Measurements from ENCODE around the gene TGM1. TPM values are rescaled to one million over a fixed set of nuclear protein-coding genes. Genes with fewer than 3 reads are reported as not detected.
A peak's percentile ranks its signal among the peaks of the same experiment; 100 is the strongest.

The TGM1 gene
- total and polyA plus RNA-seq, 3 experiments from 2014 or later = 3.2 to 3.7 TPM; not detected in 1

DNA sequence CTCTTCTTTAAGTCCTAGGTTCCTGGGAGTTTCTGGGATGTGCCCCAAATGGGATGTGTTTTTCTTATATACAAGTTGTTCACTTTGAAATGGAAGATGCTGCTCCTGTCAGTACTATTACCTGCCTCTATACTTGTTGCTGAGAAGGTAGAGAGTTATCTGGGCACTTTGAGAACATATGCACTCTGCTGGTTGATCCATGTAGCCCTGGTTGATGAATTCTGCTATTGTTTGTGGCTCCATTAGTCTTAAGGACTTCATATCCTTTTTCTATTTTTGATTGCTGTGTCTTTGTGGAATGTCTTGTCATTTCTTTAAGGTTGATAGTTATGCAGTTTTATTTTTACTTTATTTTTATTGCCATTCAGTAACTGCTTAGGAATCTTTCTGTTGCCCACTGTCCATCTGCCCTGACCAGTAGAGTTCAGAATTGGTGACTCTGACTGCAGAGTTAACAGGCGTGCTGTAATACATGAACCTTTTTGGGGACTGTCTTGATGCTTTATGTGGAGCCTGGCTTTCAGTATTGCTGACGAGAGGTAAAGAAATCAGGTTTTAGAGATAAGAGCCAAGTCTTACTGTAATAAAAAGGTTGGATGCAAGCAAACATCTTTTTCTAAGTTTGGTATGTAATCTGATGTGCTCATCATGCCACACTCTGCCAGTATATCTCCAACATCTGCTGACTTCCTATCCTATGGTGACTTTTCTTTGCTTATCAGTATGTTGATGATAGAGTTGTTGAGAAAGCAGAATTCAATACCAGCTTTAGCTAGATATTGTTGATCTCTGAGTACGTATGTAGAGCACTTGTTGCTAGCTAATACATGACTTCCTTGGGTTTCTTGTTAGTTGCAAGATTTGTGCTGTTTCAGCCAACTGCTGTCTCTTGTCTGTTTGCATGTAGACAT, 28.6 kb downstream of the TGM1 start:
- Mint-ChIP-seq H3K4me3 (peak overlapping the region in 6 of 7 donors; percentile 32 to 99 (median 72)), H3K27ac (peak overlapping the region; percentile 40 to 99 (median 76)), H3K9me3 (no peaks in the 10 kb centered on the region), H3K4me1 (peaks cover 61 to 80% (median 78%) of the 10 kb centered on the region in 3 donors), H3K36me3 (peaks cover 0 to 70% (median 21%) of the 10 kb centered on the region in 3 donors), H3K27me3 (no peaks in the 10 kb centered on the region)
- DNase-seq = no peak
- H3K4me1 ChIP-seq (ENCODE audit: insufficient read depth, low read length) = peaks cover 50% of the 10 kb centered on the region
- no peaks in the 10 kb centered on the region for H3K27me3 ChIP-seq (ENCODE audit: insufficient read depth, low read length, poor library complexity, severe bottlenecking)
- ChIA-PET CTCF (interaction anchor here (0.8 to 3.2 kb wide), 8 partner anchors 8 to 197 kb away, joined by 3 to 16 read pairs (median 4); partner anchors contain the start of genes CIDEB, TINF2 and TM9SF1), POLR2A (interaction anchor here (2.3 kb wide), 1 partner anchor 8 kb away, joined by 30 read pairs; the partner anchor contains the start of gene TINF2)
- no peaks in the 10 kb centered on the region for H3K9me3 ChIP-seq (ENCODE audit: low read length)
- peaks cover 53% of the 10 kb centered on the region for H3K36me3 ChIP-seq (ENCODE audit: insufficient read depth, low read length)
- no peak overlapping the region for H3K27ac ChIP-seq (ENCODE audit: low read depth, low read length)
- no peak overlapping the region for H3K4me3 ChIP-seq (ENCODE audit: low read length)

DNA sequence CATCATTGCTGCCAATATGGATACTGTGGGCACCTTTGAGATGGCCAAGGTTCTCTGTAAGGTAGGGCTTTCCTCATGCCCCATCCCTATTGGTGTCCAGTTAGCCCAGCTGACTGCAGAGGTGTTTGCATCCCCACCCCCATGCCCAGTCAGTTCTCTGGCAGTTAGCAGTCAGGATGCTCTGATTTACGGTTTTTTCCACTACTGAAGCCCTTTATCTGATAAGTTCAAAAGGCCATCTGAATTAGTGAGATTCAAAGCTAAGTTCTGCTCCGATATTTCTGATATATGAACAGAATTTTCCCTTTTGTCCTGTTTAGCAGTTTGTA, 29.5 kb downstream of the TGM1 start:
- Mint-ChIP-seq H3K36me3 (peaks cover 0 to 66% (median 21%) of the 10 kb centered on the region in 3 donors), H3K27me3 (no peaks in the 10 kb centered on the region), H3K27ac (peak overlapping the region; percentile 95 to 99 (median 98)), H3K9me3 (no peaks in the 10 kb centered on the region), H3K4me1 (peaks cover 55 to 76% (median 75%) of the 10 kb centered on the region in 3 donors), H3K4me3 (peak overlapping the region; percentile 95 to 99 (median 98))
- no peak for DNase-seq
- peak overlapping the region; percentile 92 for H3K4me3 ChIP-seq (ENCODE audit: low read length)
- no peaks in the 10 kb centered on the region for H3K9me3 ChIP-seq (ENCODE audit: low read length)
- peaks cover 41% of the 10 kb centered on the region for H3K4me1 ChIP-seq (ENCODE audit: insufficient read depth, low read length)
- no peaks in the 10 kb centered on the region for H3K27me3 ChIP-seq (ENCODE audit: insufficient read depth, low read length, poor library complexity, severe bottlenecking)
- CTCF ChIA-PET = interaction anchor here (0.6 to 3.2 kb wide), 4 partner anchors 9 to 123 kb away, joined by 3 to 16 read pairs (median 4); partner anchors contain the start of genes MDP1, TINF2 and TM9SF1
- H3K36me3 ChIP-seq (ENCODE audit: insufficient read depth, low read length) = peaks cover 44% of the 10 kb centered on the region
- peak overlapping the region; percentile 79 for H3K27ac ChIP-seq (ENCODE audit: low read depth, low read length)
- POLR2A ChIA-PET = interaction anchor here (2.3 kb wide), 1 partner anchor 9 kb away, joined by 30 read pairs; the partner anchor contains the start of gene TINF2

DNA sequence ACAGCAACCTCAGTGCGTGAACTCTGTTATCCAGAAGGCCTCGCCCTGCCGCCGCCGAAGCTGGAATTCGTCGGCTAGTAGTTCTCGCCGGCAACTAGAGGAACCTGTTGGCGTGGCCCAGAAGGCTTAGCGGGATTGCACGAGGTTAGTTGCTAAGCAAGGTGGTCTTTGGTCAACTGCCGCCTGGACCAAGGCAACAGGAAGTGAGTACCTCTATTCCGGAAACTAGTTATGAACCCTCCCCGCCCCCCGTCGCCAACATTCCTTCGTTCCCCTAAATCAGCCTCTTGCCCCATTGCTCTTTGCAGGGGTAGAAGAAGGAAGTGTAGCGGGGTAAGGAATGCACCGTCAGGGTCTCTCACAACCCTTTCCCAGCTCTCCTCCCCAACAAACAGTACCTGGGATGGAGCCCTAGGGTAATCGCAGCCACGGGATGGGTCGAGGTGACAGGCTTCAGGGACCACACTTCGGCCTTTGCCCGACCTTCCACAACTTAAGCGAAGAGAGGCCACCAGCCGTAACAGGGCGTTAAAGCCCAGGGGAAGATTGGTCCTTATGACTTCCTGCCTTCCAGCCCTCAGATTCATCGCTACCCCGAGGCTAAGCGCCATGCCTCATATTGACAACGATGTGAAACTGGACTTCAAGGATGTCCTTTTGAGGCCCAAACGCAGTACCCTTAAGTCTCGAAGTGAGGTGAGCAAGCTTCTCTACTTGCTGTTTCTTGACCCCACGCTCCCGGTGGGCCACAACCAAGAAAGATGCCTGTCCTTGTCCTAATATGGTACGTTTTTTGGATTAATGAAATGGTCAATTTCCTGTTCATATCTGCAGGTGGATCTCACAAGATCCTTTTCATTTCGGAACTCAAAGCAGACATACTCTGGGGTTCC, 30.1 kb downstream of the TGM1 start, which contains the start of gene GMPR2:
TSS of gene GMPR2 (plus strand) at position 285 of the 893 bp plus-strand sequence. CDS start at position 610, 325 bp downstream.
- Mint-ChIP-seq H3K4me1 (peaks cover 49 to 70% (median 68%) of the 10 kb centered on the region in 3 donors), H3K4me3 (peak within 1 kb of the TSS; percentile 95 to 99 (median 98)), H3K27ac (peak within 1 kb of the TSS; percentile 95 to 99 (median 98)), H3K27me3 (no peaks in the 10 kb centered on the region), H3K36me3 (peaks cover 0 to 63% (median 18%) of the 10 kb centered on the region in 3 donors), H3K9me3 (no peaks in the 10 kb centered on the region)
- Histone ChIP-seq H3K36me3 (ENCODE audit: insufficient read depth, low read length) (peaks cover 38% of the 10 kb centered on the region), H3K4me3 (ENCODE audit: low read length) (peak within 1 kb of the TSS; percentile 92), H3K4me1 (ENCODE audit: insufficient read depth, low read length) (peaks cover 38% of the 10 kb centered on the region), H3K27me3 (ENCODE audit: insufficient read depth, low read length, poor library complexity, severe bottlenecking) (no peaks in the 10 kb centered on the region), H3K9me3 (ENCODE audit: low read length) (no peaks in the 10 kb centered on the region), H3K27ac (ENCODE audit: low read depth, low read length) (peak within 1 kb of the TSS; percentile 79)
- POLR2A ChIA-PET = interaction anchor here (2.3 kb wide), 1 partner anchor 9 kb away, joined by 30 read pairs; the partner anchor contains the start of gene TINF2
- DNase-seq = no peak
- CTCF ChIA-PET = interaction anchor here (0.6 to 3.2 kb wide), 4 partner anchors 9 to 123 kb away, joined by 3 to 16 read pairs (median 4); partner anchors contain the start of genes MDP1, TINF2 and TM9SF1

DNA sequence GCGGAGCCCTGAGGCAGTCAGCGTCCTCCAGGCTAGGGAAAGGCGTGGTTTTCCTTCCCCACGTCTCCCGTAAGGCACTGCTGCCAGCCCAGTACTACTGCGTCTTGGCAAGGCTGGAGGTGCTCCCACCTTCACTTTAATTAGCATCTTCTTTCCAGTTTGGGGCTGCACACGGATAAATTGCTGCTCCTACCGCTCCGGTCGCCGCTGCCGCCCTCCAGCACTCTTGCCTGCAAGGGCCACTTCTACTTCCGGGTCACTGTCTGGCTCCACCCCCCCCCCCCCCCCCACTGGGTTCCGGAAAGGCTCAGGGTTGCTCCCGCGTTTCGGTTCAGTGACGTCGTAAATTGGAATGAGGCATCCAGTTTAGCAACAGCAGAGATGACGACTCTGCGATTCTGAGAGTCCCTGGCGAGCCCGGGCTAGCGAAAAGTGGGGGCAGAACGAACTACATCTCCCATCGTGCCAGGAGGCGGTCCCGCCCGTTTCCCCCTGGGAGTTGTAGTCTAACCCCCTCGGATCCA, 30.8 kb downstream of the TGM1 start, which contains the start of gene NEDD8:
TSS of gene NEDD8 (minus strand) at position 247 of the 524 bp plus-strand sequence. CDS start at position 147, 100 bp downstream.
- CTCF ChIA-PET = interaction anchor here (1.6 to 3.2 kb wide), 2 partner anchors 10 to 17 kb away, joined by 6 to 16 read pairs; partner anchors contain the start of genes MDP1 and TINF2
- H3K9me3 ChIP-seq (ENCODE audit: low read length) = no peaks in the 10 kb centered on the region
- H3K36me3 ChIP-seq (ENCODE audit: insufficient read depth, low read length) = peaks cover 34% of the 10 kb centered on the region
- Mint-ChIP-seq H3K4me1 (peaks cover 45 to 67% (median 66%) of the 10 kb centered on the region in 3 donors), H3K4me3 (peak within 1 kb of the TSS; percentile 95 to 99 (median 98)), H3K36me3 (peaks cover 0 to 61% (median 11%) of the 10 kb centered on the region in 3 donors), H3K27me3 (no peaks in the 10 kb centered on the region), H3K27ac (peak within 1 kb of the TSS; percentile 95 to 99 (median 98)), H3K9me3 (no peaks in the 10 kb centered on the region)
- peak within 1 kb of the TSS; percentile 92 for H3K4me3 ChIP-seq (ENCODE audit: low read length)
- peak; percentile 74 to 93 (median 84) for DNase-seq
- peak within 1 kb of the TSS; percentile 79 for H3K27ac ChIP-seq (ENCODE audit: low read depth, low read length)
- H3K4me1 ChIP-seq (ENCODE audit: insufficient read depth, low read length) = peaks cover 38% of the 10 kb centered on the region
- POLR2A ChIA-PET = interaction anchor here (2.3 kb wide), 1 partner anchor 10 kb away, joined by 30 read pairs; the partner anchor contains the start of gene TINF2
- no peaks in the 10 kb centered on the region for H3K27me3 ChIP-seq (ENCODE audit: insufficient read depth, low read length, poor library complexity, severe bottlenecking)

DNA sequence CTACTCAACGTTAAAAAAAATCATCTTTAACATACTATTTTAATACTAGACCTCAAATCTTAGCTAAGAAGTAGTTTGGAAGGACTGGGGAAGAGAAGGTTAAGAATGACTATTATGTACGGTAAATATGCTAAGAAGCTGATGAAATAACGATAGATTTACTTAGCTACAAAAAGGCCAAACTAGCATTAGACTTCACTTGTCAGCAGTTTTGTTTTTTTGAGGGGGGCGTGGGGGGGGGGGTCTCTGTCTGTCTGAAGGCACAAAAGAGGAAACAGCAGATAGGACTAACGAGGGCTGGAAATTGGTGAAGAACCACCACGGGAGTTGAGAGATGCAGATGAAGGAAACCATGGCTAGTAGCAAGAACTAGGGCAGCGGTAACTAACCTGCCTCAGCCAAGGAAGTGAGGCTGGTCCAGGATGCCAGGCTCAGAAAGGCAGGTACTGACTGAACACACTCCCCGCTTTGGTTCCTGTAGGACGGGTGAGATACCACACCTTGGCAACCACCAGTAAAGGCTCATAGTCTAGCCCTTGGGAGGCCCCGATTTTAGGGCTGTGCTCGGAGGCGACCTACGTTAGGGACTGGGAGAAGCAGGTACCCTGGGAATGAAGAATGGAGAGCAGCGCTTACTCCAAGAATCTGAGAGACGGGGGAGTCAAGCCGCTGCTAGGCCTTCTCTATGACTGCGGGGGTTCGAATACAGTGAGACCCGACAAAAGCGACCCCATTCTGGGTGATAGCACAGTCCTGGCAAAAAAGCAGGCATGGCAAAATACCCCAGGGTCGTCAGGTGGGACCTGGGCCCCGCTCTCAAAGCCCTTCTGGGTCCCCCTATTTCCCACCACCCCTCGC, 31.5 kb downstream of the TGM1 start:
- peaks cover 0 to 60% (median 8%) of the 10 kb centered on the region in 3 donors for H3K36me3 Mint-ChIP-seq
- Histone ChIP-seq H3K36me3 (ENCODE audit: insufficient read depth, low read length) (peaks cover 27% of the 10 kb centered on the region), H3K27ac (ENCODE audit: low read depth, low read length) (peak overlapping the region; percentile 79), H3K4me1 (ENCODE audit: insufficient read depth, low read length) (peaks cover 38% of the 10 kb centered on the region), H3K4me3 (ENCODE audit: low read length) (peak overlapping the region; percentile 92), H3K27me3 (ENCODE audit: insufficient read depth, low read length, poor library complexity, severe bottlenecking) (no peaks in the 10 kb centered on the region), H3K9me3 (ENCODE audit: low read length) (no peaks in the 10 kb centered on the region)
- peak in 3 of 5 donors; percentile 7 to 19 (median 14) for DNase-seq
- no peaks in the 10 kb centered on the region for H3K27me3 Mint-ChIP-seq
- POLR2A ChIA-PET = interaction anchor here (0.6 kb wide), 2 partner anchors 21 to 381 kb away, joined by 3 to 4 read pairs; no protein-coding TSS in a partner anchor
- H3K4me1 Mint-ChIP-seq = peaks cover 47 to 70% (median 67%) of the 10 kb centered on the region in 3 donors
- H3K27ac Mint-ChIP-seq = peak overlapping the region; percentile 95 to 99 (median 98)
- peak overlapping the region; percentile 95 to 99 (median 98) for H3K4me3 Mint-ChIP-seq
- CTCF ChIA-PET = interaction anchor here (0.6 to 1.3 kb wide), 4 partner anchors 11 to 76 kb away, joined by 3 to 7 read pairs (median 4); partner anchors contain the start of genes CIDEB, MDP1, RABGGTA and TINF2
- no peaks in the 10 kb centered on the region for H3K9me3 Mint-ChIP-seq

DNA sequence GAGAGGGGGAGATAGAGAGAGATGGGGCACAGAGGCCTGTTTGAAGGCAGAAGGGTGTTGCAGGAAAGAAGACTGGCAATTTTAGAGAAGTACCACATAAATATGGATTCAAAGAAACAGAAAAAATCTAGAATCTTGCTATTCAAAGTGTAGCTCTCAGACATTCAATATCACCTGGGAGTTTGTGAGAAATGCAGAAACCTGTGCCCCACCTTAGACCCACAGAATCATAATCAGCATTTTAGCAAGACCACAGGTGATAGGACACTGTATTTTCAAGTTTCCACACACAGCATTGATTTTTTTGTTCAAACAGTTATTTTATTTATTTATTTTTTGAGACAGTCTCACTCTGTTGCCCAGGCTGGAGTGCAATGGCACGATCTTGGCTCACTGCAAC, 34.1 kb downstream of the TGM1 start:
- Mint-ChIP-seq H3K4me1 (peaks cover 38 to 62% (median 47%) of the 10 kb centered on the region in 3 donors), H3K27me3 (no peaks in the 10 kb centered on the region), H3K36me3 (peaks cover 0 to 46% (median 0%) of the 10 kb centered on the region in 3 donors), H3K9me3 (no peaks in the 10 kb centered on the region), H3K27ac (peak overlapping the region in 2 of 8 donors; percentile 14 to 75), H3K4me3 (no peak overlapping the region)
- Histone ChIP-seq H3K27ac (ENCODE audit: low read depth, low read length) (no peak overlapping the region), H3K27me3 (ENCODE audit: insufficient read depth, low read length, poor library complexity, severe bottlenecking) (no peaks in the 10 kb centered on the region), H3K4me1 (ENCODE audit: insufficient read depth, low read length) (peaks cover 23% of the 10 kb centered on the region), H3K36me3 (ENCODE audit: insufficient read depth, low read length) (peaks cover under 1% of the 10 kb centered on the region), H3K4me3 (ENCODE audit: low read length) (no peak overlapping the region), H3K9me3 (ENCODE audit: low read length) (no peaks in the 10 kb centered on the region)
- ChIA-PET CTCF (interaction anchor here (0.9 to 2.1 kb wide), 3 partner anchors 14 to 202 kb away, joined by 3 to 7 read pairs (median 5); partner anchors contain the start of genes IRF9 and TINF2), POLR2A (interaction anchor here (0.6 kb wide), 1 partner anchor 92 kb away, joined by 4 read pairs; no protein-coding TSS in a partner anchor)
- no peak for DNase-seq

All from CD8-positive, alpha-beta memory T cell (primary cell).